HG03039 (cell line): ENCODE measurements around the gene POLR2F.
A peak's percentile ranks its signal among the peaks of the same experiment; 100 is the strongest.

ENCODE experiments used
- ATAC-seq: cut with Tn5 transposase; IDR thresholded peaks from one replicate; pipeline ENCODE4 v1.9.1; 2021; ENCODE audit warnings: mild to moderate bottlenecking, moderate library complexity; ENCODE audit not compliant: unreplicated experiment

POLR2F gene

DNA sequence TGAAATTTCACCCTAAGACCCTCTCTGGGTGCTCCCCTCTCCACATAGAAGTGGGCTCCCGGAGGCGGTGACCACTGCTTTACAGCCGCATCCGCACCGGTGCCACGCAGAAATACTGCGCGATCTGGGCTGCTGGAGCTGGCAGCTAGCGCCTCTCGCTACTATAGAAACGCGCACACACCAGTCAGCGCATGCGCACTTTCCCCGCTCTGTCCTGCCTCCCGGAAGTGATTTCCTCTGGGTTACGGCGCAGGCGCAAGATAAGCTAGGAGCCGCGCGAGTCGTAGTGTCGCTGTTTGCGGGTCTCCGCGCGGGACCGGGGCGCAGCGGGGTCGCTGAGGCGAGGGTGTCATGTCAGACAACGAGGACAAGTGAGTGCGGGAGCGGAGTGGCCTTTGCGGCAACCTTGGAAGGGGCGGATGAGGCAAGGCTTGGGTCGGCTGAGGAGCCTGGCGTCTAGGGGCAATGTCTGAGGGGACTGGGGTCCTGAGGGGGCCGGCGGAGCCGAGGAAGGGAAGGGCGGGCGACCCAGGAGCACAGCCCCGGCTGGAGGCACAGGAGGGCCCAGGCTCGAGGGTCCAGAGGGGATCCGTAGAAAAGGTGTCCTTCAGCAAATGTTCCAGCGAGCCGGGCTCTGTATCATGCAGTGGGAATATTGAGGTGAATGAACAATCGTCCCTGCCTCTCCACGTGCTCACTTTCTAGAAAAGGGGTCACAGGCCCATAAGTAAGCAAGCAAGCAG, at the start of gene POLR2F, which contains the start of gene C22orf23:
POLR2F (plus strand) TSS at position 263 of the 743 bp plus-strand sequence; CDS start at position 352, 89 bp downstream.
C22orf23 (minus strand) TSS at position 165 of the 743 bp plus-strand sequence. CDS start 452 bp downstream, outside the sequence.
- ATAC-seq = peak; percentile 76

DNA sequence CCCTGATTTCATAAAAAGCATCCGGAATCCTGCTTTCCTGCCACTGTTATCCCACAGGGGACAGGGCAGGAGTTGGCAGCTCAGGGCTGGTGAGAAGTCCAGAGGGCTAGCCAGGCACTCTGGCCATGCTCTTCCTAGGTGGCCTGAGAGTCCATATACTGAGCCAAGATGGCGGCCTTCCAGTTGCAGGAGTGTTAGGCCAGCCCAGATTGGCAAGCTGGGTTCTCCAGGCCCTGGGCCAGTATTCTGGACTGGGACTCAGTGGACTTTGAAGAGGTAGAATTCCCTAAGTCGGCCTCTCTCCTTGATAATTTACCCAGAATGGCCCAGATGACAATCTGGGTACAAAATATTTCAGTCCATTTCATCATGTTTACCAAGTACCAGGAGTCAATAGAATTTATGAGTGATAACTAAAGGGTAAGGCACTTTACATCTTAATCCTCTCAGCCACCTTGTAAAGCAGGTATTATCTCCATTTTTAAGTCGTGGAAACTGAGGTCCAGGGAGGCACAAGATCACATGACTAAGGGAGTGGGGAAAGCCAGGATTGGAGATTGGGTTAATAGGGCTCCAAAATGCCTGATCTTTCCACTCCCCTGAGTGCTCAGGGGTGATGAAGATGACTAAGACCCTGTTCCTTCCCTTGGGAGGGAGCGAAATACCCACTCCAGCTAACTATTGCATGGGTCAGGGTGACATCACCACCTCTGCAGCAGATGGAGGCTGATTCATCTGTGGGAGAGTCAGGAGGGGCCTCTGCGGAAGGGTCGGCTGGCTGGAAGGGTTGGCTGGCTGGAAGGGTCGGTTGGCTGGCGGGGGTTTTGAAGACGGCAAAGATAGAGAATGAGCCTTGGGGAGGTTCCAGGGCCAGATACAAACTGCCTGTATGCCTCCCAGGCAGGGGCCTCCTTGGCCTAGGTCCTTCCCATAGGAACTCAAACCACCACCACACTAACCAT, 48.6 kb upstream of the POLR2F start:
- ATAC-seq = no peak

DNA sequence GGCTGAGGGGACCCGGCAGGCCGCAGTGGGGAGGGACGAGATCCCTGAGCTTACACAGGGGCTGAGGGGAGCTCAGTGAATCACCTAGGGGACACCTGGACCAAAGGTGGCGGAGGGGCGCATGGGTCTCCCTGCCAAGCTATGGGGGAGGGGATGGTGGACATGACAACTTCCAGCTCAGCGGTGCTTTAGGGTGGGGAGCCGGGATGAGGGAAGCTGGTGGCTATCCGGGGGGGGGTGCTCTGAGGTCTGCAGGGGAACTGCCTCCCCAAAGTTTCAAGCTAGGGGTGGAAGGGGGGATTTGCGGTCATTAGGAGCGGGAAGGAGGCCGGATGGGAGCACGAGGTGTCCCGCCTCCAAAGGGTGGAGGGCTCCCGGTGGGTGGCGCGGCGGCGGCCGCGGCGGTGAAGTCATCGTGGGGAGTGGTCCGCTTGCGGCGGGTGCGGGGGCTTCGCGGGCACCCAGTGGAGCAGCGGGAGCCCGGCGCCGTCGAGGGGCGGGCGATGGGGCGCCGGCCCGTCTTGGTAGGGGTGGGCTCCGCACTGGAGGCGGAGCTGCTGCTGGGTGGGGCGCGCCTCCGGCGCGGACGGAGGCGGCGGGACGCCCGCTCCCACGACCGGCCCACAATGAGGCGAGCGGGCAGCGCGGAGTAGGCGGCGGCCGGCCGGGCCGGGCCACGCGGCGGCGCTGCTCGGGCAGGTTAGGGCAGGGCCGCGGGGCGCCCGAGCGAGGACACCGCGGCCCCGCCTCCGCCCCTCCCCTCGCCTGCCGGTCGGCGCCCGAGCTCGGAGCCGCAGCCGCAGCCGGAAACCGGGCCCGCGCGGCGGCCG, 47.8 kb upstream of the POLR2F start, which contains the start of gene MICALL1:
MICALL1 (plus strand) TSS at position 764 of the 830 bp plus-strand sequence. CDS start 126 bp downstream, outside the sequence.
- ATAC-seq = no peak

- ATAC-seq = no peak
Observed at GRCh38 chr22:37906364-37907008, 47.0 kb upstream of the POLR2F start.

GRCh38 chr22:37907036-37907954, 46.2 kb upstream of the POLR2F start:
- ATAC-seq = no peak

GRCh38 chr22:37909766-37910165, 43.7 kb upstream of the POLR2F start:
- no peak for ATAC-seq

GRCh38 chr22:37910890-37911672, 42.4 kb upstream of the POLR2F start:
- no peak for ATAC-seq

GRCh38 chr22:37911697-37912096, 41.8 kb upstream of the POLR2F start:
- no peak for ATAC-seq

DNA sequence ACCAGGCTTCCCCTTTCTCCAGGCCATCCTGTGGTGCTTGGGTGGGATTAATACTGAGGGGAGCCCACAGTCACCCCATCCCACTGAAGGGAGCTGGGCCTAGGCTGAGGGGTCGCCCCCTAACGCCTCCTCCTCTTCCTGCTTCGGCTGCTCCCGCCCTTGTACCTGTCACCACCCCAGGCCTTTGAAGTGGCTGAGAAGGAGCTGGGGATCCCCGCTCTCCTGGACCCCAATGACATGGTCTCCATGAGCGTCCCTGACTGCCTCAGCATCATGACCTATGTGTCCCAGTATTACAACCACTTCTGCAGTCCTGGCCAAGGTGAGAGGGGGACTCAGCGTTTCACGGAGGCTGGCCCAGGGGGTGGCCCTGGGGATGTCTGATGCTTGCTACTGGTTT, 41.3 kb upstream of the POLR2F start:
- ATAC-seq = no peak

GRCh38 chr22:37913233-37913721, 40.2 kb upstream of the POLR2F start:
- no peak for ATAC-seq

GRCh38 chr22:37916311-37916710, 37.2 kb upstream of the POLR2F start:
- no peak for ATAC-seq

- no peak for ATAC-seq
Observed at GRCh38 chr22:37917874-37918548, 35.5 kb upstream of the POLR2F start.

GRCh38 chr22:37918580-37919270, 34.8 kb upstream of the POLR2F start:
- ATAC-seq = no peak

DNA sequence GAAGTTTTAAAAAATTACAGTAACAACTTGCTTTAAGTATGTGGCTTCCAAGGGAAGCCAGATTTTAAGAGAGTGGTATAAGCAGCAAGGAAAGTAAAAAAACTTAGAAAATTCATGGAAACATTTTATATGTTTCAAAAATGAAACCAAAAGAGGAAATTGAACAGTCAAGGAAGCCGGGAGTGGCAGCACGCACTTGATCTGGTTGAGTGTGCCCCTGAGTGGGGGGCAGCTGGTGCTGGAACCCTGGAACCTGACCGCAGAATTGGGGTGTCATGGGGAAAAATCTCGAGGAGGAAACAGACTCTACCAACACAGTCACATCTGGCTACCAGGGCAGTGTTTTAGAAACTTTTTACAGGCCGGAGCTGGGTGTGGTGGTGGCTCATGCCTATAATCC, 33.4 kb upstream of the POLR2F start:
- no peak for ATAC-seq

DNA sequence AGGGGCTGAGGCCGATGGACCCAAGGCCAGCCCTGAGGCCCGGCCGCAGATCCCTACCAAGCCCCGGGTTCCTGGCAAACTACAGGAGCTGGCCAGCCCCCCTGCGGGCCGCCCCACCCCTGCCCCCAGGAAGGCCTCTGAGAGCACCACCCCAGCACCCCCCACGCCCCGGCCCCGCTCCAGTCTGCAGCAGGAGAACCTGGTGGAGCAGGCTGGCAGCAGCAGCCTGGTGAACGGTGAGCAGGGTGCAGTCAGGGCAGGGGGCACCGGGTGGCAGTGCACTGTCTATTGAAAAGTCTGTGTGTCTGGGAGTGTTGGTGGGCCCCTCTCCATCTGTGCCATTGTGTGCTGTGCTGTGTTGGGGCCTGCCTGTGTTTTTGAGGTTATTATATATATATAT, 31.3 kb upstream of the POLR2F start:
- no peak for ATAC-seq

GRCh38 chr22:37923927-37924326, 29.6 kb upstream of the POLR2F start:
- no peak for ATAC-seq
